IPS DF 19.7 (cell line): ENCODE data around the gene CCDC88C.
"Not testable (repeated sequence)": the region's sequence is repeated elsewhere in the genome, so short reads cannot be mapped to it uniquely, and the experiment has no call there.

ENCODE experiments used
- DNase-seq: peaks from one replicate; pipeline ENCODE4 v3.0.0-alpha.2; 2013; ENCODE audit warnings: low read depth, low spot score

The CCDC88C gene

GRCh38 chr14:91416744-91417119, 888 bp downstream of the CCDC88C start:
- DNase-seq, result no peak

- DNase-seq, result no peak
Observed at GRCh38 chr14:91415794-91416743, 1.6 kb downstream of the CCDC88C start.

GRCh38 chr14:91414475-91414833, 3.2 kb downstream of the CCDC88C start:
- no peak for DNase-seq

- DNase-seq, result peak; percentile 92
Observed at GRCh38 chr14:91413547-91414474, 3.8 kb downstream of the CCDC88C start.

- DNase-seq, result no peak
Observed at GRCh38 chr14:91412939-91413338, 4.7 kb downstream of the CCDC88C start.

- DNase-seq, result no peak
Observed at GRCh38 chr14:91410771-91411536, 6.7 kb downstream of the CCDC88C start.

GRCh38 chr14:91409928-91410718, 7.5 kb downstream of the CCDC88C start:
- DNase-seq, result no peak

GRCh38 chr14:91409240-91409639, 8.4 kb downstream of the CCDC88C start:
- DNase-seq, result not testable (repeated sequence)

GRCh38 chr14:91406982-91407381, 10.6 kb downstream of the CCDC88C start:
- DNase-seq, result no peak

GRCh38 chr14:91406451-91406850, 11.2 kb downstream of the CCDC88C start:
- DNase-seq, result no peak

- no peak for DNase-seq
Observed at GRCh38 chr14:91405724-91406435, 11.7 kb downstream of the CCDC88C start.

- DNase-seq, result no peak
Observed at GRCh38 chr14:91405241-91405721, 12.3 kb downstream of the CCDC88C start.

GRCh38 chr14:91402771-91403600, 14.6 kb downstream of the CCDC88C start:
- no peak for DNase-seq

GRCh38 chr14:91402348-91402747, 15.3 kb downstream of the CCDC88C start:
- DNase-seq, result no peak

- DNase-seq, result no peak
Observed at GRCh38 chr14:91401751-91402150, 15.9 kb downstream of the CCDC88C start.

GRCh38 chr14:91400696-91401095, 16.9 kb downstream of the CCDC88C start:
- no peak for DNase-seq

GRCh38 chr14:91399868-91400640, 17.6 kb downstream of the CCDC88C start:
- no peak for DNase-seq

- no peak for DNase-seq
Observed at GRCh38 chr14:91398707-91399106, 18.9 kb downstream of the CCDC88C start.
